ENCODE data around the gene TEC. TPM values are rescaled to one million over a fixed set of nuclear protein-coding genes. Genes with fewer than 3 reads are reported as not detected.

Gene TEC
- total RNA-seq, 1 donor from 2014 or later = 0.53 TPM

DNA sequence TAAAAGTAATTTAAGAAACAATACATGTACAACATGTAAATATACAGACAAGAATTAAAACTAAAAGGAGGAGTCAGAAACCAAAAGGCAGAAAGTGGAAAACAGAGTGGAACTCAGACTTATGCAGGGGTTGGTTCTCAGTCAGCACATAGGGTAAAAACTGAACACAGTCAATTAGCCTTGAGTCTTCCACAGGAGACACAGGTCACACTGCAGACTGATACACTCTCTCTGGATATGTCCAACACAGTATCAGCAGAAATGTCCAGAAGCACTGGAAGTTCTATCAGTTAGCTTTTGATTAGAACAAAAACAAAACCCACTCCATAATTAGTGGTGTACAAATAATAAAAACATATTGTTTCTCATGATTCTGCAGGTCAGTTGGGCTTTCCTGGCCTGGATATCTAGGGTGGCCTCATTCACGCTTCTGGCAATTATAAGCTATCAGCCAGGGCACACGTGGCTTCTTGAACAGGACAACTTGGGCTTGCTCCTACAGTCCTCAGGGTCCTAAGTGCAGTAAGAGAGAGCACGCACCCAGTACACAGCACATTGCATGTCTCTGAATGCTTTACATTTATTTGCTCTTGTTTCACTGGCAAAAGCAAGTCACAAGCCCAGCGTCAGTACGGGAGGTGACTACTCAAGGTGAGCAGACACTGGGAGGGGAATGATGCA is 21.6 kb downstream of the TEC start:
- FAIRE-seq = no peak
- TF ChIP-seq, protein P1, sequence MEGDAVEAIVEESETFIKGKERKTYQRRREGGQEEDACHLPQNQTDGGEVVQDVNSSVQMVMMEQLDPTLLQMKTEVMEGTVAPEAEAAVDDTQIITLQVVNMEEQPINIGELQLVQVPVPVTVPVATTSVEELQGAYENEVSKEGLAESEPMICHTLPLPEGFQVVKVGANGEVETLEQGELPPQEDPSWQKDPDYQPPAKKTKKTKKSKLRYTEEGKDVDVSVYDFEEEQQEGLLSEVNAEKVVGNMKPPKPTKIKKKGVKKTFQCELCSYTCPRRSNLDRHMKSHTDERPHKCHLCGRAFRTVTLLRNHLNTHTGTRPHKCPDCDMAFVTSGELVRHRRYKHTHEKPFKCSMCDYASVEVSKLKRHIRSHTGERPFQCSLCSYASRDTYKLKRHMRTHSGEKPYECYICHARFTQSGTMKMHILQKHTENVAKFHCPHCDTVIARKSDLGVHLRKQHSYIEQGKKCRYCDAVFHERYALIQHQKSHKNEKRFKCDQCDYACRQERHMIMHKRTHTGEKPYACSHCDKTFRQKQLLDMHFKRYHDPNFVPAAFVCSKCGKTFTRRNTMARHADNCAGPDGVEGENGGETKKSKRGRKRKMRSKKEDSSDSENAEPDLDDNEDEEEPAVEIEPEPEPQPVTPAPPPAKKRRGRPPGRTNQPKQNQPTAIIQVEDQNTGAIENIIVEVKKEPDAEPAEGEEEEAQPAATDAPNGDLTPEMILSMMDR (IDR thresholded peaks at IDR 0.05; ENCODE audit: insufficient read depth, low read length, severe bottlenecking) = no peak
- Histone ChIP-seq H3K36me3 (ENCODE audit: control insufficient read depth, insufficient read depth, low read length) (no peaks in the 10 kb centered on the region), H3K27me3 (ENCODE audit: control insufficient read depth, insufficient read depth, low read length) (no peaks in the 10 kb centered on the region), H3K4me3 (ENCODE audit: low read depth, low read length) (no peak overlapping the region)
- DNase-seq (ENCODE audit: low read depth) = no peak

DNA sequence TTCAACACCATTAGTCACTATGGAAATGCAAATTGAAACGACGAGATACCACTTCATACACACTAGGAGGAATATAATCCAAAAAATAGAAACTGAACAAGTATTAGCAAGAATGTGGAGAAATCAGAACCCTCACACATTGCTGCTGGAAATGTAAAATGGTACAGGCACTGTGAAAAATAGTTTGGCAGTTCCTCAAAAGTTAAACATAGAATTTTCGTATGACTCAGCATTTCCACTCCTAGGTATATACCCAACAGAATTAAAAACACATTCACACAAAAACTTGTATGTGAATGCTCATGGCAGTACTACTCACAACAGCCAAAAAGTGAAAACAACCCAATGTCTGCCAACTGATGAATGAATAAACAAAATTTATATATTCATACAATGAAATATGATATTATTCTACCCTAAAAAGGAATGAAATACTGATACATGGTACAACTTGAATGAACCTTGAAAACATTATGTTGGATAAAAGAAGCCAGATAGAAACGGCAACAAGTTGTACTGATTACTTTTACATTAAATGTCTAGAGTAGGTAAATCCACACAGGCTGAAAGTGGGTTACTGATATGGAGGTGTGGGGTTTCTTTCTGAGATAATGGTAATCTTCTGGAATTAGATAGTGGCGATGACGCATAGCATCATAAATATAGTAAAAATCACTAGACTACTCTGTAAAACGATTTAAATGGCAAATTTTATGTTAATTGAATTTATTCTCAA is 22.3 kb downstream of the TEC start:
- TF ChIP-seq, protein P1 (IDR thresholded peaks at IDR 0.05; ENCODE audit: insufficient read depth, low read length, severe bottlenecking) = no peak
- no peak for FAIRE-seq
- DNase-seq (ENCODE audit: low read depth) = peak; percentile 44
- H3K4me3 ChIP-seq (ENCODE audit: low read depth, low read length) = no peak overlapping the region
- no peaks in the 10 kb centered on the region for H3K27me3 ChIP-seq (ENCODE audit: control insufficient read depth, insufficient read depth, low read length)
- H3K36me3 ChIP-seq (ENCODE audit: control insufficient read depth, insufficient read depth, low read length) = no peaks in the 10 kb centered on the region

DNA sequence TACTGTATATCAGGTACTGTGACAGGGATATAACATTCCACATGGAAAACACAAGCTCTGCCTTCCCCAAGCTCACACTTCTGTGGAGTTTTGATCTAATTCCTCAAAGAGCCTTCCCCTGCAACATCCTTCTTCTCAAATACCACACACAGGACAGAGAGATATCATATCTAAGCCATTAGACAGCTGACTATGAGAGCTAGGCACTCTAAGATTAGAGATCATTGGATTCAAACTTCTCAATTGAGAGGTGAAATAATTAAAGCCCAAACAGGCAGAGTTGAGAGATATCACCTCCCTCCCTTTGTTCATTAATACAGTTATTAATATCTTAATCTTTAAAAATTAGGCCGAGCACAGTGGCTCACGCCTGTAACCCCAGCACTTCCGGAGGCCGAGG is 25.0 kb downstream of the TEC start:
- Histone ChIP-seq H3K27me3 (ENCODE audit: control insufficient read depth, insufficient read depth, low read length) (no peaks in the 10 kb centered on the region), H3K36me3 (ENCODE audit: control insufficient read depth, insufficient read depth, low read length) (no peaks in the 10 kb centered on the region), H3K4me3 (ENCODE audit: low read depth, low read length) (no peak overlapping the region)
- TF ChIP-seq, protein P1 (IDR thresholded peaks at IDR 0.05; ENCODE audit: insufficient read depth, low read length, severe bottlenecking) = no peak
- DNase-seq (ENCODE audit: low read depth) (no peak), FAIRE-seq (no peak)

DNA sequence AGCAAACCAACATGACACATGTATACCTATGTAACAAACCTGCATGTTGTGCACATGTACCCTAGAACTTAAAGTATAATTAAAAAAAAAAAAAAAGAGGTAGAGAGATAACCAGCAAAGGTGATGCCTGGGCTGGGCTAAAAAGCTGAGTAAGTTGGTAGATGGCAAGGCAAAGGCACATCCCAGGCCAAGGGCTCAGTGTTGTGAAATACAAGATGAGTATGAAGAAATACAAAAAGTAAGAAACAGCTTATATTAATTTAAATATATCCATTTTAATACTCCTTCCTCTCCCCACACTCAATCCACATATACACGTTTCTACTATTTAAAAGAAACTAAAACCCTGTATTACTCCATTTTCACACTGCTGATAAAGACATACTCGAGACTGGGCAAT is 25.8 kb downstream of the TEC start:
- H3K27me3 ChIP-seq (ENCODE audit: control insufficient read depth, insufficient read depth, low read length) = no peaks in the 10 kb centered on the region
- no peak overlapping the region for H3K4me3 ChIP-seq (ENCODE audit: low read depth, low read length)
- no peak for DNase-seq (ENCODE audit: low read depth)
- TF ChIP-seq, protein P1 (IDR thresholded peaks at IDR 0.05; ENCODE audit: insufficient read depth, low read length, severe bottlenecking) = no peak
- H3K36me3 ChIP-seq (ENCODE audit: control insufficient read depth, insufficient read depth, low read length) = no peaks in the 10 kb centered on the region
- no peak for FAIRE-seq

DNA sequence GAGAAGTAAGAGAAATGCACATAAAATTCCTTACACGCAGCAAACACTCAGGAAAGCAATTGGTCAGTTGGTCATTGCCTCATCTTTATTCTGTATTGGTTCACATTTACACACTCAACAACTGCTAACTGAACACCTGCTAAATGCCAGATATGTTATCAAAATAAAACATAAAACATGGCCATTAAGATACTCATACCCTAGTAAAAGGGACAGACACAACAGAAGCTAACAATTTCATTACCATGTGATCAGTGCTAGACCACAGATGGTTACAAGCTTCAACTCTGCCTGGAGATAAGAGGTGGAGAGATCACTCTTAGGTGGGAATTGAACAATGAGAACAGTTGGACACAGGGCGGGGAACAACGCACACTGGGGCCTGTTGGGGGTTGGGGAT is 26.2 kb downstream of the TEC start:
- no peaks in the 10 kb centered on the region for H3K36me3 ChIP-seq (ENCODE audit: control insufficient read depth, insufficient read depth, low read length)
- no peak overlapping the region for H3K4me3 ChIP-seq (ENCODE audit: low read depth, low read length)
- DNase-seq (ENCODE audit: low read depth) (no peak), FAIRE-seq (no peak)
- TF ChIP-seq, protein P1 (IDR thresholded peaks at IDR 0.05; ENCODE audit: insufficient read depth, low read length, severe bottlenecking) = no peak
- H3K27me3 ChIP-seq (ENCODE audit: control insufficient read depth, insufficient read depth, low read length) = no peaks in the 10 kb centered on the region
